H1 (cell line): ENCODE data around the gene ARSK. TPM values are rescaled to one million over a fixed set of nuclear protein-coding genes. Genes with fewer than 3 reads are reported as not detected.

ENCODE experiments used
- CBX8 ChIP-seq: fragments of 300-800, 300-1000 bp; sonication (generic); IDR thresholded peaks from 2 replicates; pipeline ENCODE4 v1.7.1; 2016; ENCODE audit warnings: low read depth, low read length, borderline replicate concordance
- CEBPB ChIP-seq: IDR thresholded peaks from 2 replicates; pipeline ENCODE4 v1.6.1; 2012; ENCODE audit warnings: low read depth, low read length
- CHD7 ChIP-seq: fragments of 300-600 bp; sonication (generic); IDR thresholded peaks from 2 replicates; pipeline ENCODE4 v1.7.1; 2012; ENCODE audit warnings: low read length, moderate library complexity, mild to moderate bottlenecking, inconsistent platforms; ENCODE audit not compliant: insufficient replicate concordance
- EGR1 ChIP-seq: IDR thresholded peaks from 2 replicates; pipeline ENCODE4 v1.6.1; 2011; ENCODE audit warnings: low read depth, low read length, borderline replicate concordance
- EP300 ChIP-seq, 2 experiments: IDR thresholded peaks; 1 replicate in 1 of 2; 2 replicates in 1 of 2; pipeline ENCODE4 v1.6.1; 2011 to 2012; ENCODE audit warnings: low read depth in 2 of 2, low read length in 2 of 2, mild to moderate bottlenecking in 2 of 2, borderline replicate concordance in 1 of 2, inconsistent platforms in 1 of 2, moderate library complexity in 1 of 2
- FOSL1 ChIP-seq: IDR thresholded peaks from 2 replicates; pipeline ENCODE4 v1.6.1; 2011; ENCODE audit warnings: mild to moderate bottlenecking, low read depth, low read length, moderate library complexity; ENCODE audit not compliant: insufficient read depth
- GABPA ChIP-seq: IDR thresholded peaks from 2 replicates; pipeline ENCODE4 v1.6.1; 2011; ENCODE audit warnings: mild to moderate bottlenecking, low read length, moderate library complexity, borderline replicate concordance; ENCODE audit not compliant: insufficient read depth
- HDAC2 ChIP-seq, 2 experiments: fragments of 300-600 bp in 1 of 2; sonication (generic) in 1 of 2; IDR thresholded peaks; 2 replicates each; pipeline ENCODE4 v1.6.1; 2011 to 2012; ENCODE audit warnings: low read depth in 2 of 2, low read length in 2 of 2, mild to moderate bottlenecking in 2 of 2, moderate library complexity in 2 of 2, borderline replicate concordance in 1 of 2, inconsistent platforms in 1 of 2
- SIRT6 ChIP-seq: IDR thresholded peaks from one replicate; pipeline ENCODE4 v1.7.1; 2012; ENCODE audit warnings: low read length, inconsistent platforms
- ZNF274 ChIP-seq: IDR thresholded peaks from 2 replicates; pipeline ENCODE4 v1.7.0; 2012; ENCODE audit warnings: low read length, borderline replicate concordance; ENCODE audit errors: extremely low read depth
- polyA plus RNA-seq, 7 experiments: library from polyadenylated mRNA; depleted of rRNA in 3 of 7; stranded (reverse) in 5 of 7; unstranded in 2 of 7; fragments of >200 nt in 5 of 7; fragments of 200-250 nt in 2 of 7; gene quantifications; 1 replicate in 5 of 7; 2 replicates in 1 of 7; 4 replicates in 1 of 7; pipeline versions ENCODE4 v1.2.1 to v1.2.3, GENCODE V29; 2011 to 2013; ENCODE audit warnings: missing spikeins in 2 of 7, mixed read lengths in 2 of 7
- total RNA-seq: library from RNA; stranded (reverse); fragmentation: NEBNext Ultra II Directional; extraction: Animal tissue kit (Norgen Biotek cat#: 25700); gene quantifications from 2 replicates; pipeline ENCODE4 v1.2.1, GENCODE V29; 2021

The ARSK gene
- total and polyA plus RNA-seq, 2 of the 8 experiments (the other 6 are each of a cell fraction or from before 2014, with no cell fraction given) = 8.4 to 14.1 TPM

- TF ChIP-seq CHD7 = no peak
- TF ChIP-seq FOSL1 = no peak
- no peak for TF ChIP-seq EP300 (IDR thresholded peaks at IDR 0.05; ENCODE audit: borderline replicate concordance in 1 of 2, low read depth in 2 of 2, low read length in 2 of 2)
- TF ChIP-seq GABPA = no peak
- no peak for TF ChIP-seq CEBPB
- no peak for TF ChIP-seq ZNF274
- TF ChIP-seq HDAC2 (IDR thresholded peaks at IDR 0.05; ENCODE audit: borderline replicate concordance in 1 of 2, low read depth in 2 of 2, low read length in 2 of 2) = no peak
- no peak for TF ChIP-seq EGR1
- no peak for TF ChIP-seq CBX8
- TF ChIP-seq SIRT6 = no peak
Observed at GRCh38 chr5:95600557-95600956, 45.7 kb downstream of the ARSK start (continued).
